ENCODE measurements around the gene TRMT10B.

Gene TRMT10B

DNA sequence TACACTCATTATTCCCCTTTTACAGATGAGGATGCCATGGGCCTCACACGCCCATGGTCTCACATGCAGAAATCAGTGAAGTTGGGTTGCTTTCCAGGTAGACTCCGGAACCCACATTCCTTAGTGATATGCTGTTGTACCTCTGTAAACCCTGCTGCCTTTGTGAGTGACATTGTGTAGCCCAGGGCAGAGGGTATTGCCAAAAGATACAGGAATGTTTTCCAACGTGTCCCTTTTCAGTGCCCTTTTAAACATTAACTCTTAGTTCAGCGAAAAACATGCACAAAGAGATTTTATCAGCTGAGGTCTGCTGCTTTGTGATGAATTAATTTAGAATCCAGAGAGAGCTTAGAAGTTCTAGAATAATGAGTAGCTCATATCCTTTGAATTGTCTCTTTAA, 38.3 kb upstream of the TRMT10B start (continued):
- TF ChIP-seq OSR1 (CRISPR knock-in tag; IDR thresholded peaks at IDR 0.05) (no peak), TCF4 (CRISPR knock-in tag; IDR thresholded peaks at IDR 0.05; ENCODE audit: borderline replicate concordance) (no peak)

DNA sequence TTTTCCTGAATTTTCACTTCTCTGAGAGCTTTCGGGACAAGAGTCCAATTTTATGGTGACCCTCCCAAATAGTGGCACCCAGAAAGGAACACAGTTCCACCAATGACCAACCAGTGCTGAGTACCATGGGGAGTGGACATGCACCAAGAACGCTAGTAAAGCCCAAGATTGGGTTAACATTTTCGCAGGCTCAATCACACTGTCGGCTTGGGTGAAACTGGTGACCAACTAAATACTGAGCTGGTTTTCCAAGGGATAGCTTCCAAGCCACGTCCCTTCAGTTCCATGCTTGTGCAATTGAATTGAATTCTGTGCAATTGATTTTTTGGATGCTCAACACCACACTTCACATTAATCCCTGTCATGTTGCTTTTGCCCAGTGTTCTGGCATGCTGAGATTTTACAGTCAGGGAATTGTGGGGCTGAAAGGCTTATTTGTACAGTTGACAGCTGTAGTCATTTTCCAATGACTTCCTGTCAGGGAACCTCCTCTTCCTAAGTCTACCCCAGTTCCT, 37.6 kb upstream of the TRMT10B start:
- TF ChIP-seq GLIS3 (CRISPR knock-in tag; IDR thresholded peaks at IDR 0.05): no peak
- no peak for TF ChIP-seq ESRRG (CRISPR knock-in tag; IDR thresholded peaks at IDR 0.05)
- TF ChIP-seq ISL1 (CRISPR knock-in tag; IDR thresholded peaks at IDR 0.05): no peak
- TF ChIP-seq, protein P1, sequence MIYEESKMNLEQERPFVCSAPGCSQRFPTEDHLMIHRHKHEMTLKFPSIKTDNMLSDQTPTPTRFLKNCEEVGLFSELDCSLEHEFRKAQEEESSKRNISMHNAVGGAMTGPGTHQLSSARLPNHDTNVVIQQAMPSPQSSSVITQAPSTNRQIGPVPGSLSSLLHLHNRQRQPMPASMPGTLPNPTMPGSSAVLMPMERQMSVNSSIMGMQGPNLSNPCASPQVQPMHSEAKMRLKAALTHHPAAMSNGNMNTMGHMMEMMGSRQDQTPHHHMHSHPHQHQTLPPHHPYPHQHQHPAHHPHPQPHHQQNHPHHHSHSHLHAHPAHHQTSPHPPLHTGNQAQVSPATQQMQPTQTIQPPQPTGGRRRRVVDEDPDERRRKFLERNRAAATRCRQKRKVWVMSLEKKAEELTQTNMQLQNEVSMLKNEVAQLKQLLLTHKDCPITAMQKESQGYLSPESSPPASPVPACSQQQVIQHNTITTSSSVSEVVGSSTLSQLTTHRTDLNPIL (CRISPR knock-in tag; IDR thresholded peaks at IDR 0.05; ENCODE audit: low read depth): no peak
- TF ChIP-seq, protein P2, sequence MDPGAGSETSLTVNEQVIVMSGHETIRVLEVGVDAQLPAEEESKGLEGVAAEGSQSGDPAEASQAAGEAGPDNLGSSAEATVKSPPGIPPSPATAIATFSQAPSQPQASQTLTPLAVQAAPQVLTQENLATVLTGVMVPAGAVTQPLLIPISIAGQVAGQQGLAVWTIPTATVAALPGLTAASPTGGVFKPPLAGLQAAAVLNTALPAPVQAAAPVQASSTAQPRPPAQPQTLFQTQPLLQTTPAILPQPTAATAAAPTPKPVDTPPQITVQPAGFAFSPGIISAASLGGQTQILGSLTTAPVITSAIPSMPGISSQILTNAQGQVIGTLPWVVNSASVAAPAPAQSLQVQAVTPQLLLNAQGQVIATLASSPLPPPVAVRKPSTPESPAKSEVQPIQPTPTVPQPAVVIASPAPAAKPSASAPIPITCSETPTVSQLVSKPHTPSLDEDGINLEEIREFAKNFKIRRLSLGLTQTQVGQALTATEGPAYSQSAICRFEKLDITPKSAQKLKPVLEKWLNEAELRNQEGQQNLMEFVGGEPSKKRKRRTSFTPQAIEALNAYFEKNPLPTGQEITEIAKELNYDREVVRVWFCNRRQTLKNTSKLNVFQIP (CRISPR knock-in tag; IDR thresholded peaks at IDR 0.05; ENCODE audit: borderline replicate concordance, low read depth): no peak
- TF ChIP-seq, protein P3, sequence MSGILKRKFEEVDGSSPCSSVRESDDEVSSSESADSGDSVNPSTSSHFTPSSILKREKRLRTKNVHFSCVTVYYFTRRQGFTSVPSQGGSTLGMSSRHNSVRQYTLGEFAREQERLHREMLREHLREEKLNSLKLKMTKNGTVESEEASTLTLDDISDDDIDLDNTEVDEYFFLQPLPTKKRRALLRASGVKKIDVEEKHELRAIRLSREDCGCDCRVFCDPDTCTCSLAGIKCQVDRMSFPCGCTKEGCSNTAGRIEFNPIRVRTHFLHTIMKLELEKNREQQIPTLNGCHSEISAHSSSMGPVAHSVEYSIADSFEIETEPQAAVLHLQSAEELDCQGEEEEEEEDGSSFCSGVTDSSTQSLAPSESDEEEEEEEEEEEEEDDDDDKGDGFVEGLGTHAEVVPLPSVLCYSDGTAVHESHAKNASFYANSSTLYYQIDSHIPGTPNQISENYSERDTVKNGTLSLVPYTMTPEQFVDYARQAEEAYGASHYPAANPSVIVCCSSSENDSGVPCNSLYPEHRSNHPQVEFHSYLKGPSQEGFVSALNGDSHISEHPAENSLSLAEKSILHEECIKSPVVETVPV (CRISPR knock-in tag; IDR thresholded peaks at IDR 0.05): no peak
- no peak for TF ChIP-seq ZNF8 (CRISPR knock-in tag; IDR thresholded peaks at IDR 0.05)
- no peak for TF ChIP-seq ZNF70 (CRISPR knock-in tag; IDR thresholded peaks at IDR 0.05)

DNA sequence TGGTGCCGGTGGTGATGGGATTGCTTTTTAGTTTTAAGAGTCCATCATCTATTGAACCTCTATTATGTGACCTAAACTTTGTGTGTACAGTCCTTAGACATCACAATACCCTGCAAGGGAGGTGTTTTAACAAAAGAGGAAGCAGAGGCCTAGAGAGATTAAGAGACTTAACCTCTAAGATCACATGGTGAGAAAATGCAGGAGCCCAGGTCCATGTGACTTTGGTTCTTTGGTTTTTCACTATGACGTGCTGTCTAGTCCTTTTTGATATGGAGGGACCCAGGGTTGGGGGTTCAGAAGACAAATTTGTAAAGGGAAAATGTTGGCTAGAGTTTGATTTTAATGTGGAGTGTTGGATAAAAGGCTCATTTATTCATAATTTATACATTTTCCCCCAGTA, 34.1 kb upstream of the TRMT10B start:
- ATAC-seq: no peak
- no peak for TF ChIP-seq ARNTL (CRISPR knock-in tag; IDR thresholded peaks at IDR 0.05; ENCODE audit: borderline replicate concordance, low read depth)

More for the DNA sequence above, 37.6 kb upstream of the TRMT10B start:
- no peak for ATAC-seq

DNA sequence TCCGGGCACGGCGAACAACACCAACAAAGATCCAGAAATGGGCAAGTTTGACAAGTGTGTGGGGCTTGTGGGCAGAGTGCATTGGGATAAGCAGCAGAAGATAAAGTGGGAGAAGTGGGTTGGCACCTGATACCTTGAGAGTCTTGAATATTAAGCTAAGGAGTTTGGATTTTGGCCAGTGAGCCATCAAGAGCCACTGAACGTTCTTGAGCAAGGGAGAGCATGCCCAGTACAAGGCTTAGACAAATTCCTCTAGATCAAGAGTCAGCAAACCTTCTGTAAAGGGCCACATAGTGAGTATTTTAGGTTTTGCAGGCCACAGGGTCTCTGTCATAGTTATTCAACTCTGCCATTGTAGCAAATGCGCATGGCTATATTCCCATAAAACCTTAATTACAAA, 26.6 kb upstream of the TRMT10B start:
- ATAC-seq: no peak
- TF ChIP-seq TCF4 (CRISPR knock-in tag; IDR thresholded peaks at IDR 0.05; ENCODE audit: borderline replicate concordance): no peak
- TF ChIP-seq ISL1 (CRISPR knock-in tag; IDR thresholded peaks at IDR 0.05): no peak
- no peak for TF ChIP-seq ZNF70 (CRISPR knock-in tag; IDR thresholded peaks at IDR 0.05)
- TF ChIP-seq PPARA (CRISPR knock-in tag; IDR thresholded peaks at IDR 0.05; ENCODE audit: borderline replicate concordance): no peak
- TF ChIP-seq ARNTL (CRISPR knock-in tag; IDR thresholded peaks at IDR 0.05; ENCODE audit: borderline replicate concordance, low read depth): no peak
- TF ChIP-seq SNAI2 (CRISPR knock-in tag; IDR thresholded peaks at IDR 0.05): no peak
- TF ChIP-seq, protein P4, sequence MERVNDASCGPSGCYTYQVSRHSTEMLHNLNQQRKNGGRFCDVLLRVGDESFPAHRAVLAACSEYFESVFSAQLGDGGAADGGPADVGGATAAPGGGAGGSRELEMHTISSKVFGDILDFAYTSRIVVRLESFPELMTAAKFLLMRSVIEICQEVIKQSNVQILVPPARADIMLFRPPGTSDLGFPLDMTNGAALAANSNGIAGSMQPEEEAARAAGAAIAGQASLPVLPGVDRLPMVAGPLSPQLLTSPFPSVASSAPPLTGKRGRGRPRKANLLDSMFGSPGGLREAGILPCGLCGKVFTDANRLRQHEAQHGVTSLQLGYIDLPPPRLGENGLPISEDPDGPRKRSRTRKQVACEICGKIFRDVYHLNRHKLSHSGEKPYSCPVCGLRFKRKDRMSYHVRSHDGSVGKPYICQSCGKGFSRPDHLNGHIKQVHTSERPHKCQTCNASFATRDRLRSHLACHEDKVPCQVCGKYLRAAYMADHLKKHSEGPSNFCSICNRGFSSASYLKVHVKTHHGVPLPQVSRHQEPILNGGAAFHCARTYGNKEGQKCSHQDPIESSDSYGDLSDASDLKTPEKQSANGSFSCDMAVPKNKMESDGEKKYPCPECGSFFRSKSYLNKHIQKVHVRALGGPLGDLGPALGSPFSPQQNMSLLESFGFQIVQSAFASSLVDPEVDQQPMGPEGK (CRISPR knock-in tag; IDR thresholded peaks at IDR 0.05; ENCODE audit: borderline replicate concordance): no peak
- TF ChIP-seq OSR1 (CRISPR knock-in tag; IDR thresholded peaks at IDR 0.05): no peak
- TF ChIP-seq CSDC2 (CRISPR knock-in tag; IDR thresholded peaks at IDR 0.05): no peak
- no peak for TF ChIP-seq ZNF8 (CRISPR knock-in tag; IDR thresholded peaks at IDR 0.05)
- TF ChIP-seq, protein P5, sequence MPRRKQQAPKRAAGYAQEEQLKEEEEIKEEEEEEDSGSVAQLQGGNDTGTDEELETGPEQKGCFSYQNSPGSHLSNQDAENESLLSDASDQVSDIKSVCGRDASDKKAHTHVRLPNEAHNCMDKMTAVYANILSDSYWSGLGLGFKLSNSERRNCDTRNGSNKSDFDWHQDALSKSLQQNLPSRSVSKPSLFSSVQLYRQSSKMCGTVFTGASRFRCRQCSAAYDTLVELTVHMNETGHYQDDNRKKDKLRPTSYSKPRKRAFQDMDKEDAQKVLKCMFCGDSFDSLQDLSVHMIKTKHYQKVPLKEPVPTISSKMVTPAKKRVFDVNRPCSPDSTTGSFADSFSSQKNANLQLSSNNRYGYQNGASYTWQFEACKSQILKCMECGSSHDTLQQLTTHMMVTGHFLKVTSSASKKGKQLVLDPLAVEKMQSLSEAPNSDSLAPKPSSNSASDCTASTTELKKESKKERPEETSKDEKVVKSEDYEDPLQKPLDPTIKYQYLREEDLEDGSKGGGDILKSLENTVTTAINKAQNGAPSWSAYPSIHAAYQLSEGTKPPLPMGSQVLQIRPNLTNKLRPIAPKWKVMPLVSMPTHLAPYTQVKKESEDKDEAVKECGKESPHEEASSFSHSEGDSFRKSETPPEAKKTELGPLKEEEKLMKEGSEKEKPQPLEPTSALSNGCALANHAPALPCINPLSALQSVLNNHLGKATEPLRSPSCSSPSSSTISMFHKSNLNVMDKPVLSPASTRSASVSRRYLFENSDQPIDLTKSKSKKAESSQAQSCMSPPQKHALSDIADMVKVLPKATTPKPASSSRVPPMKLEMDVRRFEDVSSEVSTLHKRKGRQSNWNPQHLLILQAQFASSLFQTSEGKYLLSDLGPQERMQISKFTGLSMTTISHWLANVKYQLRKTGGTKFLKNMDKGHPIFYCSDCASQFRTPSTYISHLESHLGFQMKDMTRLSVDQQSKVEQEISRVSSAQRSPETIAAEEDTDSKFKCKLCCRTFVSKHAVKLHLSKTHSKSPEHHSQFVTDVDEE (CRISPR knock-in tag; IDR thresholded peaks at IDR 0.05): no peak
- TF ChIP-seq, protein P3 (CRISPR knock-in tag; IDR thresholded peaks at IDR 0.05): no peak
- TF ChIP-seq RARB (CRISPR knock-in tag; IDR thresholded peaks at IDR 0.05): no peak
- TF ChIP-seq ZFP30 (CRISPR knock-in tag; IDR thresholded peaks at IDR 0.05): no peak
- TF ChIP-seq TOX (CRISPR knock-in tag; IDR thresholded peaks at IDR 0.05; ENCODE audit: borderline replicate concordance): no peak

Data from SK-N-SH treated with all-trans-retinoic acid at 6 μM for 48 hours (cell line).